GM12878 (cell line): Measurements from ENCODE around the gene TAF4. TPM values are rescaled to one million over a fixed set of nuclear protein-coding genes. Genes with fewer than 3 reads are reported as not detected.

Experiments used
- ATAC-seq: fragments of 200-7000 bp; cut with Tn5 transposase; 3 replicates; pipeline ENCODE4 v1.9.1; 2020; ENCODE audit warnings: mild to moderate bottlenecking, moderate library complexity
- BruUV-seq: library from RNA; stranded (reverse); fragments of 400-500 nt; replicated peaks from 2 replicates; lab custom pipeline; 2021; lab: Mats Ljungman, UMichigan
- CTCF ChIA-PET: fragments of 300-600 bp; sonication (Branson Sonifier 250); formaldehyde crosslinking; extraction: SDS; loops from one replicate; lab custom pipeline; 2021; ENCODE audit warnings: inconsistent platforms; lab: Yijun Ruan, JAX
- POLR2A ChIA-PET: fragments of 350-600 bp; formaldehyde crosslinking; extraction: SDS; loops from one replicate; lab custom pipeline; 2021; ENCODE audit warnings: inconsistent platforms; lab: Charles Lee
- RAD21 ChIA-PET: fragments of 300-600 bp; sonication (Branson Sonifier 250); formaldehyde crosslinking; loops from one replicate; lab custom pipeline; 2023; ENCODE audit warnings: antibody characterized with exemption; ENCODE audit not compliant: unreplicated experiment; lab: Charles Lee
- SMC1A ChIA-PET: fragments of 300-600 bp; sonication (Branson Sonifier 250); formaldehyde crosslinking; loops from one replicate; lab custom pipeline; 2023; ENCODE audit not compliant: unreplicated experiment, uncharacterized antibody; lab: Charles Lee
- DNase-seq: peaks from one replicate; pipeline ENCODE4 v3.0.0-alpha.2; 2011; ENCODE audit warnings: low read depth, low spot score
- FAIRE-seq: peaks from 3 replicates; lab custom pipeline; 2011; peaks lifted over from hg19 to GRCh38; lab: Jason Lieb, UNC
- H2AFZ ChIP-seq: 2 replicates; pipeline ENCODE4 v1.6.0; 2011; ENCODE audit warnings: low read depth, low read length, control low read depth; ENCODE audit not compliant: control insufficient read depth
- H3K27ac ChIP-seq: 2 replicates; pipeline ENCODE4 v1.5.1; 2011; ENCODE audit warnings: control low read depth; ENCODE audit not compliant: control insufficient read depth, insufficient read depth
- H3K27me3 ChIP-seq, 2 experiments: replicated peaks in 1 of 2; 2 replicates each; pipeline versions ENCODE4 v1.6.0 to v1.6.1; 2011; ENCODE audit warnings: low read length in 1 of 2; ENCODE audit not compliant: control insufficient read depth in 2 of 2, insufficient read depth in 2 of 2
- H3K36me3 ChIP-seq, 2 experiments: 2 replicates each; pipeline ENCODE4 v1.5.1; 2011; ENCODE audit warnings: low read length in 1 of 2; ENCODE audit not compliant: control insufficient read depth in 2 of 2, insufficient read depth in 2 of 2
- H3K4me1 ChIP-seq: 2 replicates; pipeline ENCODE4 v1.6.1; 2011; ENCODE audit warnings: mild to moderate bottlenecking, low read length, moderate library complexity, mixed read lengths; ENCODE audit not compliant: control insufficient read depth, insufficient read depth
- H3K4me2 ChIP-seq: 2 replicates; pipeline ENCODE4 v1.6.0; 2011; ENCODE audit warnings: control low read depth; ENCODE audit not compliant: control insufficient read depth, insufficient read depth
- H3K4me3 ChIP-seq: fragments of 200-600 bp; sonication (generic); 2 replicates; pipeline ENCODE4 v1.5.1; 2016
- H3K79me2 ChIP-seq: 2 replicates; pipeline ENCODE4 v1.6.0; 2011; ENCODE audit warnings: low read length; ENCODE audit not compliant: control insufficient read depth, insufficient read depth
- H3K9ac ChIP-seq: 2 replicates; pipeline ENCODE4 v1.8.0; 2011; ENCODE audit warnings: low read length, control low read depth, mixed read lengths; ENCODE audit not compliant: control insufficient read depth, insufficient read depth
- H3K9me3 ChIP-seq: replicated peaks from 3 replicates; pipeline ENCODE4 v1.5.1; 2011; ENCODE audit warnings: mild to moderate bottlenecking, low read length; ENCODE audit not compliant: control insufficient read depth, insufficient read depth
- H4K20me1 ChIP-seq: 2 replicates; pipeline ENCODE4 v1.6.0; 2011; ENCODE audit not compliant: control insufficient read depth, insufficient read depth
- CHD1 ChIP-seq: IDR thresholded peaks from 2 replicates; pipeline ENCODE4 v1.6.1; 2012; ENCODE audit warnings: low read depth, low read length, improper control_type of control experiment
- CHD2 ChIP-seq: IDR thresholded peaks from 2 replicates; pipeline ENCODE4 v1.6.1; 2011; ENCODE audit warnings: low read depth, low read length, improper control_type of control experiment, borderline replicate concordance
- CREM ChIP-seq: IDR thresholded peaks from 2 replicates; pipeline ENCODE4 v1.6.1; 2014; ENCODE audit warnings: antibody characterized with exemption, low read depth
- DPF2 ChIP-seq: fragments of 450-650 bp; IDR thresholded peaks from 2 replicates; pipeline ENCODE4 v1.6.1; 2017; ENCODE audit warnings: mild to moderate bottlenecking
- ETV6 ChIP-seq, 2 experiments: fragments of 450-650 bp in 1 of 2; IDR thresholded peaks in 1 of 2; conservative IDR thresholded peaks in 1 of 2; 2 replicates each; pipeline ENCODE4 v1.6.1; 2014; ENCODE audit warnings: antibody characterized with exemption in 1 of 2, borderline replicate concordance in 1 of 2, low read depth in 1 of 2, mild to moderate bottlenecking in 1 of 2, moderate library complexity in 1 of 2
- EZH2 ChIP-seq: IDR thresholded peaks from 2 replicates; pipeline ENCODE4 v1.6.1; 2012; ENCODE audit warnings: low read depth, mild to moderate bottlenecking, control low read depth, inconsistent platforms, low read length, borderline replicate concordance; ENCODE audit not compliant: control insufficient read depth
- IRF4 ChIP-seq: IDR thresholded peaks from 2 replicates; pipeline ENCODE4 v1.6.1; 2011; ENCODE audit warnings: low read depth, low read length
- JUND ChIP-seq: IDR thresholded peaks from 2 replicates; pipeline ENCODE4 v1.6.1; 2012; ENCODE audit warnings: low read depth, mild to moderate bottlenecking, low read length, improper control_type of control experiment, moderate library complexity
- POLR2AphosphoS5 ChIP-seq: IDR thresholded peaks from 2 replicates; pipeline ENCODE4 v1.6.1; 2011; ENCODE audit warnings: mild to moderate bottlenecking, low read length, inconsistent platforms
- RAD21 ChIP-seq: IDR thresholded peaks from 2 replicates; pipeline ENCODE4 v1.6.1; 2011; ENCODE audit warnings: mild to moderate bottlenecking, low read depth, low read length, moderate library complexity; ENCODE audit not compliant: insufficient read depth
- SPI1 ChIP-seq: IDR thresholded peaks from 2 replicates; pipeline ENCODE4 v1.6.1; 2011; ENCODE audit warnings: low read depth, mild to moderate bottlenecking, low read length, moderate library complexity, borderline replicate concordance; ENCODE audit not compliant: insufficient read depth
- TBL1XR1 ChIP-seq: IDR thresholded peaks from 2 replicates; pipeline ENCODE4 v1.6.1; 2012; ENCODE audit warnings: low read depth, low read length, improper control_type of control experiment
- ZNF622 ChIP-seq: fragments of 450-650 bp; IDR thresholded peaks from 2 replicates; pipeline ENCODE4 v1.6.1; 2017; ENCODE audit warnings: mild to moderate bottlenecking, inconsistent platforms
- WGBS: methylation state at CpG from one replicate; pipeline ENCODE4 v1.1.6; 2016; ENCODE audit warnings: low lambda C conversion rate; ENCODE audit not compliant: insufficient replicate concordance, insufficient coverage; ENCODE audit errors: missing lambda C conversion rate; 5-methylcytosine and 5-hydroxymethylcytosine counted together
- in situ Hi-C: fragments of 300-500 bp; cut with MboI; formaldehyde crosslinking; loops from 9 replicates; pipeline ENCODE4 v1.14.3; 2018; ENCODE audit warnings: mixed read lengths
- intact Hi-C: fragments of 100-400 bp; cut with micrococcal nuclease; formaldehyde crosslinking; loops from one replicate; pipeline ENCODE4 v1.14.2; 2022; ENCODE audit not compliant: unreplicated experiment
- polyA plus RNA-seq, 11 experiments: library from polyadenylated mRNA; depleted of rRNA in 4 of 11; unstranded in 6 of 11; stranded (reverse) in 5 of 11; fragments of >200 nt; fragmentation: Nextera tagmentation in 4 of 11; fragmentation: Illumina TruSeq in 1 of 11; extraction: Ambion mirVana in 4 of 11; extraction: Trizol in 1 of 11; gene quantifications; 1 replicate in 1 of 11; 2 replicates in 10 of 11; pipeline versions ENCODE4 v1.2.1 to v1.2.3, GENCODE V29; 2011 to 2016; ENCODE audit warnings: inconsistent platforms in 2 of 11, missing spikeins in 2 of 11, low read depth in 1 of 11
- total RNA-seq, 4 experiments: library from RNA; depleted of rRNA in 3 of 4; stranded (reverse); fragments of >200 nt in 3 of 4; fragmentation: Illumina TruSeq in 1 of 4; extraction: Trizol in 1 of 4; gene quantifications; 2 replicates each; pipeline versions ENCODE4 v1.2.1 to v1.2.3, GENCODE V29; 2013 to 2021
- TF ChIP-seq, protein P1 (sequence below): fragments of 450-650 bp; IDR thresholded peaks from 2 replicates; pipeline ENCODE4 v1.6.1; 2016; ENCODE audit warnings: mild to moderate bottlenecking
- TF ChIP-seq, protein P2 (sequence below), 3 experiments: IDR thresholded peaks in 2 of 3; conservative IDR thresholded peaks in 1 of 3; 2 replicates each; pipeline ENCODE4 v1.5.1; 2011; ENCODE audit warnings: low read depth in 3 of 3, low read length in 3 of 3, mild to moderate bottlenecking in 3 of 3, control low read depth in 2 of 3, moderate library complexity in 2 of 3, inconsistent platforms in 1 of 3, mixed read lengths in 1 of 3; ENCODE audit not compliant: control insufficient read depth in 2 of 3, insufficient read depth in 1 of 3; ENCODE audit errors: extremely low read depth in 1 of 3
- TF ChIP-seq, protein P3 (sequence below): fragments of 450-650 bp; IDR thresholded peaks from 2 replicates; pipeline ENCODE4 v1.6.1; 2017; ENCODE audit warnings: mild to moderate bottlenecking

The TAF4 gene
- total and polyA plus RNA-seq, 10 of the 15 experiments (the other 5 are each of a cell fraction or from before 2014, with no cell fraction given): 0.39 to 16.9 (median 3.4) TPM

DNA sequence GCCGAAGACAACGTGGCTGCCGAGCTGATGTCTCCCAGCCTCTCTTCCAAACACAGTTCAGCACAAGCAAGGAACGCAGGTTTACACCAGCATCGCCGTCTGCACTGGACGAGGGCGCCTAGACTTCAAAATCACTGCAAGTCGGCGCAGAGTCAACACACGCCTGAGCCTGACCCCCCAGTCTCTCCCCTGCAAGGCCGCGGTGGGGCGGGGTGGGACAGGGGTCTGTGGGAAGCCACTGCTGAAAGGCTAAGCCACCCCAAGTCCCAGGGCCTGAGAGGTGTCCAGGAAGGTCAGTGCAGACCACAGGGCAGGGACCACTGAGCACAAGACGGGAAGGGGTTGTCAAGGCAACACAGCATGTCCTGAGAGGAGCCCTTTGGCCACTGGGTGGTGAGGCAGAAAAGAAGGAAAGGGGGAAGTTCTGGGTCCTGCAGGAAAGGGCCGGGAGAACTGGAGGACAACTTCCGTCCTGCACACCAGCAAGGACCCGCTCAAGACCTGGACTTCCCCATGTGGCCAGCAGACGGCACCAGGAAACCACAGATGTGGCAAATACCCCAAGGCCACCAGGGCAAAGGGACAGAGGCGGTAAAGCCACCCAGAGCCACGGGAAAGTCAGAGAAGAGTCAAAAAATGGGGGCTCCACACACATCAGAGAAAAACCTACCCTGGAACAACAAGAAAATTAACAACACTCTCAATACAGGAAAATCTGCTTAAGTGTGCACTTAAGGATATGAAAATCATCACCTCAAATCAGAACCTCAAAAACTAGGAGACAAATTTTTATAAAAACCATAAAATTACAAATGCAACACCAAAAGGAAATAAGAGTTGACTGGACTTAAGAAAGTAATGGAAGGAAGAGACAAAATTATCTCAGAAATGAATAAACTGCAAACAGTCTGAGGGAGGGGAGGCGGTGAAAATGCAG is 84.8 kb downstream of the TAF4 start:
- Histone ChIP-seq H3K4me1 (no peaks in the 10 kb centered on the region), H4K20me1 (no peaks in the 10 kb centered on the region), H3K9me3 (no peaks in the 10 kb centered on the region), H3K9ac (no peak overlapping the region), H3K4me2 (no peak overlapping the region), H3K27me3 (no peaks in the 10 kb centered on the region), H3K79me2 (no peaks in the 10 kb centered on the region), H3K4me3 (no peak overlapping the region), H2AFZ (no peak overlapping the region), H3K36me3 (peaks cover 3 to 14% of the 10 kb centered on the region in 2 experiments), H3K27ac (no peak overlapping the region)
- no peak for DNase-seq
- SMC1A ChIA-PET: no interaction called here
- FAIRE-seq: no peak
- POLR2A ChIA-PET: no interaction called here
- BruUV-seq: no TSS peak
- ATAC-seq: peak; percentile 69
- WGBS: 74% methylated on average over 21 of the region's 22 CpGs
- RAD21 ChIA-PET: no interaction called here
- in situ Hi-C loops: no loop called here
- CTCF ChIA-PET: no interaction called here
- intact Hi-C loops: no loop called here
- TF ChIP-seq IRF4: no peak
- TF ChIP-seq, protein P1, sequence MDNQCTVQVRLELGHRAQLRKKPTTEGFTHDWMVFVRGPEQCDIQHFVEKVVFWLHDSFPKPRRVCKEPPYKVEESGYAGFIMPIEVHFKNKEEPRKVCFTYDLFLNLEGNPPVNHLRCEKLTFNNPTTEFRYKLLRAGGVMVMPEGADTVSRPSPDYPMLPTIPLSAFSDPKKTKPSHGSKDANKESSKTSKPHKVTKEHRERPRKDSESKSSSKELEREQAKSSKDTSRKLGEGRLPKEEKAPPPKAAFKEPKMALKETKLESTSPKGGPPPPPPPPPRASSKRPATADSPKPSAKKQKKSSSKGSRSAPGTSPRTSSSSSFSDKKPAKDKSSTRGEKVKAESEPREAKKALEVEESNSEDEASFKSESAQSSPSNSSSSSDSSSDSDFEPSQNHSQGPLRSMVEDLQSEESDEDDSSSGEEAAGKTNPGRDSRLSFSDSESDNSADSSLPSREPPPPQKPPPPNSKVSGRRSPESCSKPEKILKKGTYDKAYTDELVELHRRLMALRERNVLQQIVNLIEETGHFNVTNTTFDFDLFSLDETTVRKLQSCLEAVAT: no peak
- TF ChIP-seq POLR2AphosphoS5: no peak
- no peak for TF ChIP-seq TBL1XR1
- no peak for TF ChIP-seq DPF2
- TF ChIP-seq ZNF622: no peak
- TF ChIP-seq CHD1: no peak
- TF ChIP-seq CHD2: no peak
- no peak for TF ChIP-seq EZH2
- TF ChIP-seq, protein P2, sequence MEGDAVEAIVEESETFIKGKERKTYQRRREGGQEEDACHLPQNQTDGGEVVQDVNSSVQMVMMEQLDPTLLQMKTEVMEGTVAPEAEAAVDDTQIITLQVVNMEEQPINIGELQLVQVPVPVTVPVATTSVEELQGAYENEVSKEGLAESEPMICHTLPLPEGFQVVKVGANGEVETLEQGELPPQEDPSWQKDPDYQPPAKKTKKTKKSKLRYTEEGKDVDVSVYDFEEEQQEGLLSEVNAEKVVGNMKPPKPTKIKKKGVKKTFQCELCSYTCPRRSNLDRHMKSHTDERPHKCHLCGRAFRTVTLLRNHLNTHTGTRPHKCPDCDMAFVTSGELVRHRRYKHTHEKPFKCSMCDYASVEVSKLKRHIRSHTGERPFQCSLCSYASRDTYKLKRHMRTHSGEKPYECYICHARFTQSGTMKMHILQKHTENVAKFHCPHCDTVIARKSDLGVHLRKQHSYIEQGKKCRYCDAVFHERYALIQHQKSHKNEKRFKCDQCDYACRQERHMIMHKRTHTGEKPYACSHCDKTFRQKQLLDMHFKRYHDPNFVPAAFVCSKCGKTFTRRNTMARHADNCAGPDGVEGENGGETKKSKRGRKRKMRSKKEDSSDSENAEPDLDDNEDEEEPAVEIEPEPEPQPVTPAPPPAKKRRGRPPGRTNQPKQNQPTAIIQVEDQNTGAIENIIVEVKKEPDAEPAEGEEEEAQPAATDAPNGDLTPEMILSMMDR (IDR thresholded peaks at IDR 0.05 in 2 of 3, conservative IDR thresholded peaks at IDR 0.05 in 1 of 3; ENCODE audit: control insufficient read depth in 2 of 3, extremely low read depth in 1 of 3, insufficient read depth in 1 of 3, low read depth in 3 of 3, low read length in 3 of 3): peak; percentile 23 to 61 (median 48); a peak in 4 of 6 replicates
- TF ChIP-seq, protein P3, sequence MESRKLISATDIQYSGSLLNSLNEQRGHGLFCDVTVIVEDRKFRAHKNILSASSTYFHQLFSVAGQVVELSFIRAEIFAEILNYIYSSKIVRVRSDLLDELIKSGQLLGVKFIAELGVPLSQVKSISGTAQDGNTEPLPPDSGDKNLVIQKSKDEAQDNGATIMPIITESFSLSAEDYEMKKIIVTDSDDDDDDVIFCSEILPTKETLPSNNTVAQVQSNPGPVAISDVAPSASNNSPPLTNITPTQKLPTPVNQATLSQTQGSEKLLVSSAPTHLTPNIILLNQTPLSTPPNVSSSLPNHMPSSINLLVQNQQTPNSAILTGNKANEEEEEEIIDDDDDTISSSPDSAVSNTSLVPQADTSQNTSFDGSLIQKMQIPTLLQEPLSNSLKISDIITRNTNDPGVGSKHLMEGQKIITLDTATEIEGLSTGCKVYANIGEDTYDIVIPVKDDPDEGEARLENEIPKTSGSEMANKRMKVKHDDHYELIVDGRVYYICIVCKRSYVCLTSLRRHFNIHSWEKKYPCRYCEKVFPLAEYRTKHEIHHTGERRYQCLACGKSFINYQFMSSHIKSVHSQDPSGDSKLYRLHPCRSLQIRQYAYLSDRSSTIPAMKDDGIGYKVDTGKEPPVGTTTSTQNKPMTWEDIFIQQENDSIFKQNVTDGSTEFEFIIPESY: no peak
- TF ChIP-seq SPI1: no peak
- peak; percentile 53 for TF ChIP-seq RAD21
- TF ChIP-seq CREM: no peak
- TF ChIP-seq JUND: no peak
- TF ChIP-seq ETV6 (conservative IDR thresholded peaks at IDR 0.05 in 1 of 2, IDR thresholded peaks at IDR 0.05 in 1 of 2; ENCODE audit: borderline replicate concordance in 1 of 2, low read depth in 1 of 2): no peak
